ENCODE results near the gene GPC5.

Gene GPC5

GRCh38 chr13:92122186-92122853 lies 723.9 kb downstream of the GPC5 start:
- WGBS: 87% methylated on average over 8 of the region's 9 CpGs
- Histone ChIP-seq H3K9me3 (ENCODE audit: insufficient read depth, low read depth, low read length) (no peaks in the 10 kb centered on the region), H3K4me1 (ENCODE audit: insufficient read depth, low read length) (no peaks in the 10 kb centered on the region), H3K9ac (ENCODE audit: low read depth, low read length) (no peak overlapping the region), H3K36me3 (ENCODE audit: insufficient read depth, low read length) (no peaks in the 10 kb centered on the region), H3K27me3 (ENCODE audit: insufficient read depth, low read length) (no peaks in the 10 kb centered on the region), H3K4me3 (ENCODE audit: low read length) (no peak overlapping the region), H3K27ac (ENCODE audit: low read depth, low read length) (no peak overlapping the region)

- Histone ChIP-seq H3K9ac (ENCODE audit: low read depth, low read length) (no peak overlapping the region), H3K4me1 (ENCODE audit: insufficient read depth, low read length) (no peaks in the 10 kb centered on the region), H3K4me3 (ENCODE audit: low read length) (no peak overlapping the region), H3K9me3 (ENCODE audit: insufficient read depth, low read depth, low read length) (no peaks in the 10 kb centered on the region), H3K27ac (ENCODE audit: low read depth, low read length) (no peak overlapping the region), H3K27me3 (ENCODE audit: insufficient read depth, low read length) (no peaks in the 10 kb centered on the region), H3K36me3 (ENCODE audit: insufficient read depth, low read length) (no peaks in the 10 kb centered on the region)
- 98% methylated on average over 2 of the region's 2 CpGs for WGBS
Measured at GRCh38 chr13:92126399-92126798, 728.0 kb downstream of the GPC5 start.

- no peaks in the 10 kb centered on the region for H3K36me3 ChIP-seq (ENCODE audit: insufficient read depth, low read length)
- no peaks in the 10 kb centered on the region for H3K4me1 ChIP-seq (ENCODE audit: insufficient read depth, low read length)
- 94% methylated on average over 7 of the region's 7 CpGs for WGBS
- H3K9me3 ChIP-seq (ENCODE audit: insufficient read depth, low read depth, low read length): no peaks in the 10 kb centered on the region
- no peak overlapping the region for H3K9ac ChIP-seq (ENCODE audit: low read depth, low read length)
- H3K4me3 ChIP-seq (ENCODE audit: low read length): no peak overlapping the region
- H3K27me3 ChIP-seq (ENCODE audit: insufficient read depth, low read length): no peaks in the 10 kb centered on the region
- no peak overlapping the region for H3K27ac ChIP-seq (ENCODE audit: low read depth, low read length)
Measured at GRCh38 chr13:92135509-92135908, 737.1 kb downstream of the GPC5 start.

- no peak overlapping the region for H3K9ac ChIP-seq (ENCODE audit: low read depth, low read length)
- H3K4me1 ChIP-seq (ENCODE audit: insufficient read depth, low read length): no peaks in the 10 kb centered on the region
- no peaks in the 10 kb centered on the region for H3K27me3 ChIP-seq (ENCODE audit: insufficient read depth, low read length)
- H3K36me3 ChIP-seq (ENCODE audit: insufficient read depth, low read length): no peaks in the 10 kb centered on the region
- H3K4me3 ChIP-seq (ENCODE audit: low read length): no peak overlapping the region
- H3K27ac ChIP-seq (ENCODE audit: low read depth, low read length): no peak overlapping the region
- 79% methylated on average over 5 of the region's 6 CpGs for WGBS
- H3K9me3 ChIP-seq (ENCODE audit: insufficient read depth, low read depth, low read length): no peaks in the 10 kb centered on the region
Measured at GRCh38 chr13:92136449-92137155, 738.2 kb downstream of the GPC5 start.

- no peak overlapping the region for H3K4me3 ChIP-seq (ENCODE audit: low read length)
- 83% methylated on average over 2 of the region's 3 CpGs for WGBS
- no peaks in the 10 kb centered on the region for H3K9me3 ChIP-seq (ENCODE audit: insufficient read depth, low read depth, low read length)
- H3K27ac ChIP-seq (ENCODE audit: low read depth, low read length): no peak overlapping the region
- no peaks in the 10 kb centered on the region for H3K27me3 ChIP-seq (ENCODE audit: insufficient read depth, low read length)
- no peaks in the 10 kb centered on the region for H3K4me1 ChIP-seq (ENCODE audit: insufficient read depth, low read length)
- H3K36me3 ChIP-seq (ENCODE audit: insufficient read depth, low read length): no peaks in the 10 kb centered on the region
- H3K9ac ChIP-seq (ENCODE audit: low read depth, low read length): no peak overlapping the region
Measured at GRCh38 chr13:92137520-92137919, 739.1 kb downstream of the GPC5 start.

- Histone ChIP-seq H3K9me3 (ENCODE audit: insufficient read depth, low read depth, low read length) (no peaks in the 10 kb centered on the region), H3K27me3 (ENCODE audit: insufficient read depth, low read length) (no peaks in the 10 kb centered on the region), H3K4me3 (ENCODE audit: low read length) (no peak overlapping the region), H3K36me3 (ENCODE audit: insufficient read depth, low read length) (no peaks in the 10 kb centered on the region), H3K9ac (ENCODE audit: low read depth, low read length) (no peak overlapping the region), H3K27ac (ENCODE audit: low read depth, low read length) (no peak overlapping the region), H3K4me1 (ENCODE audit: insufficient read depth, low read length) (no peaks in the 10 kb centered on the region)
Measured at GRCh38 chr13:92143766-92144165, 745.3 kb downstream of the GPC5 start.

GRCh38 chr13:92150606-92151005 lies 752.2 kb downstream of the GPC5 start:
- H3K9ac ChIP-seq (ENCODE audit: low read depth, low read length): no peak overlapping the region
- H3K4me1 ChIP-seq (ENCODE audit: insufficient read depth, low read length): no peaks in the 10 kb centered on the region
- no peaks in the 10 kb centered on the region for H3K36me3 ChIP-seq (ENCODE audit: insufficient read depth, low read length)
- no peak overlapping the region for H3K27ac ChIP-seq (ENCODE audit: low read depth, low read length)
- H3K9me3 ChIP-seq (ENCODE audit: insufficient read depth, low read depth, low read length): no peaks in the 10 kb centered on the region
- no peaks in the 10 kb centered on the region for H3K27me3 ChIP-seq (ENCODE audit: insufficient read depth, low read length)
- no CpG with 5 or more reads among the region's 1 CpG for WGBS
- no peak overlapping the region for H3K4me3 ChIP-seq (ENCODE audit: low read length)

GRCh38 chr13:92158346-92158745 lies 759.9 kb downstream of the GPC5 start:
- no peak overlapping the region for H3K27ac ChIP-seq (ENCODE audit: low read depth, low read length)
- WGBS: 67% methylated on average over 3 of the region's 3 CpGs
- H3K9ac ChIP-seq (ENCODE audit: low read depth, low read length): no peak overlapping the region
- no peaks in the 10 kb centered on the region; the same call in 1 of the 2 replicates for H3K4me1 ChIP-seq (ENCODE audit: insufficient read depth, low read length)
- H3K9me3 ChIP-seq (ENCODE audit: insufficient read depth, low read depth, low read length): no peaks in the 10 kb centered on the region
- H3K36me3 ChIP-seq (ENCODE audit: insufficient read depth, low read length): no peaks in the 10 kb centered on the region
- no peak overlapping the region for H3K4me3 ChIP-seq (ENCODE audit: low read length)
- no peaks in the 10 kb centered on the region for H3K27me3 ChIP-seq (ENCODE audit: insufficient read depth, low read length)

- 87% methylated on average over 5 of the region's 5 CpGs for WGBS
Measured at GRCh38 chr13:92164822-92165221, 766.4 kb downstream of the GPC5 start.

GRCh38 chr13:92172191-92172590 lies 773.8 kb downstream of the GPC5 start:
- H3K4me3 ChIP-seq (ENCODE audit: low read length): no peak overlapping the region
- H3K27ac ChIP-seq (ENCODE audit: low read depth, low read length): no peak overlapping the region
- H3K9me3 ChIP-seq (ENCODE audit: insufficient read depth, low read depth, low read length): no peaks in the 10 kb centered on the region
- H3K9ac ChIP-seq (ENCODE audit: low read depth, low read length): no peak overlapping the region
- no peaks in the 10 kb centered on the region for H3K36me3 ChIP-seq (ENCODE audit: insufficient read depth, low read length)
- H3K4me1 ChIP-seq (ENCODE audit: insufficient read depth, low read length): no peaks in the 10 kb centered on the region
- no CpG with 5 or more reads among the region's 1 CpG for WGBS
- H3K27me3 ChIP-seq (ENCODE audit: insufficient read depth, low read length): no peaks in the 10 kb centered on the region

More at GRCh38 chr13:92164822-92165221, 766.4 kb downstream of the GPC5 start:
- no peaks in the 10 kb centered on the region for H3K4me1 ChIP-seq (ENCODE audit: insufficient read depth, low read length)
- H3K27me3 ChIP-seq (ENCODE audit: insufficient read depth, low read length): no peaks in the 10 kb centered on the region
- H3K9ac ChIP-seq (ENCODE audit: low read depth, low read length): no peak overlapping the region
- no peaks in the 10 kb centered on the region for H3K36me3 ChIP-seq (ENCODE audit: insufficient read depth, low read length)
- H3K4me3 ChIP-seq (ENCODE audit: low read length): no peak overlapping the region
- no peak overlapping the region for H3K27ac ChIP-seq (ENCODE audit: low read depth, low read length)
- no peaks in the 10 kb centered on the region for H3K9me3 ChIP-seq (ENCODE audit: insufficient read depth, low read depth, low read length)

GRCh38 chr13:92173254-92173653 lies 774.8 kb downstream of the GPC5 start:
- no peaks in the 10 kb centered on the region for H3K27me3 ChIP-seq (ENCODE audit: insufficient read depth, low read length)
- H3K4me1 ChIP-seq (ENCODE audit: insufficient read depth, low read length): no peaks in the 10 kb centered on the region
- no peak overlapping the region for H3K27ac ChIP-seq (ENCODE audit: low read depth, low read length)
- WGBS: 94% methylated on average over 2 of the region's 2 CpGs
- H3K36me3 ChIP-seq (ENCODE audit: insufficient read depth, low read length): no peaks in the 10 kb centered on the region
- H3K4me3 ChIP-seq (ENCODE audit: low read length): no peak overlapping the region
- no peak overlapping the region for H3K9ac ChIP-seq (ENCODE audit: low read depth, low read length)
- no peaks in the 10 kb centered on the region for H3K9me3 ChIP-seq (ENCODE audit: insufficient read depth, low read depth, low read length)

All from HUES64 (cell line).